Erythroblast (primary cell): ENCODE measurements around the gene LIN7A.

Experiments used
- GATA1 ChIP-seq: IDR thresholded peaks from 2 replicates; pipeline ENCODE4 v1.6.1; 2011; ENCODE audit warnings: low read depth, mild to moderate bottlenecking, control low read depth, low read length, moderate library complexity
- POLR2A ChIP-seq: IDR thresholded peaks from 2 replicates; pipeline ENCODE4 v1.6.1; 2011; ENCODE audit warnings: mild to moderate bottlenecking, low read length

DNA sequence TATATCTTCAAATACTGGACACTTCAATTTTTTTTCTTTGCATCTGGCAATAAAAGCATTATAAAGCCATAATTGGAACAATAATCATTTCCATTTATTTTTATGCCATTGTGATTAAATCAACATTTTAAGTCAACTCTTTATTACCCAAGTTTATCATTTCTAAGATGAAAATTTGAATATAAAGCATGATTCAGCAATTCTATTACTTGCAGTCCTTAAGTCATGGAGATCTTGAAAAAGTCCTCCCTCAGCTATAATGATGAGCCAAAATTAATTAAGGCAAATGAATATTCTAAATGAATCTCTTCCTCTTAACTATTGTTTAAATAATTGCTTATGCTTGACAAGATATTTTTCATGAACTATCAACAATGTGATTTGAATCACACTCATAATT is 65.7 kb downstream of the LIN7A start:
- TF ChIP-seq POLR2A (no peak), GATA1 (no peak)
